ENCODE results near the gene ANO4.

- TF ChIP-seq, protein P1, sequence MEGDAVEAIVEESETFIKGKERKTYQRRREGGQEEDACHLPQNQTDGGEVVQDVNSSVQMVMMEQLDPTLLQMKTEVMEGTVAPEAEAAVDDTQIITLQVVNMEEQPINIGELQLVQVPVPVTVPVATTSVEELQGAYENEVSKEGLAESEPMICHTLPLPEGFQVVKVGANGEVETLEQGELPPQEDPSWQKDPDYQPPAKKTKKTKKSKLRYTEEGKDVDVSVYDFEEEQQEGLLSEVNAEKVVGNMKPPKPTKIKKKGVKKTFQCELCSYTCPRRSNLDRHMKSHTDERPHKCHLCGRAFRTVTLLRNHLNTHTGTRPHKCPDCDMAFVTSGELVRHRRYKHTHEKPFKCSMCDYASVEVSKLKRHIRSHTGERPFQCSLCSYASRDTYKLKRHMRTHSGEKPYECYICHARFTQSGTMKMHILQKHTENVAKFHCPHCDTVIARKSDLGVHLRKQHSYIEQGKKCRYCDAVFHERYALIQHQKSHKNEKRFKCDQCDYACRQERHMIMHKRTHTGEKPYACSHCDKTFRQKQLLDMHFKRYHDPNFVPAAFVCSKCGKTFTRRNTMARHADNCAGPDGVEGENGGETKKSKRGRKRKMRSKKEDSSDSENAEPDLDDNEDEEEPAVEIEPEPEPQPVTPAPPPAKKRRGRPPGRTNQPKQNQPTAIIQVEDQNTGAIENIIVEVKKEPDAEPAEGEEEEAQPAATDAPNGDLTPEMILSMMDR (IDR thresholded peaks at IDR 0.05): no peak
- no peak for TF ChIP-seq POLR2A (IDR thresholded peaks at IDR 0.05)
These were observed 158.6 kb downstream of the ANO4 start for GRCh38 chr12:100953217-100953616.

Data from lower leg skin (tissue), 3 donors.